ENCODE results near the gene FGFR2.

DNA sequence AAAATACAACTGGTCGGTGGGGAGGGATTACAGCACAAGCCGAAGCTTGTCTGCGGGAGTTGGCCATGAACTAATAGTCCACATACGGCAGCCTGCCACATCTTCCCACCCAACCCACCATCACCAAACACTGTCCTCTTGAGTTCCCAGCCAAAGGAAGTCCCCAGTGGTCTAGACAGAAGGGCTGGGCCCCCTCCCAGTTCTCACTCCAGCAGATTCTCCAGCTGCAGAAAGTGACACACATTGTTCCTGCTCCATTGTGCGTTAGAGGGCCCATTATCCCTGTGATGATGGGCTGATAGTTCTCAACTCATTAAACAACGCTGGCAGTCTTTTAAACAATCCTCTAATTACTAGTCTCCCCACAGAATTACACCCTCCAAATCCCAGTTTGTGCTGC is 148.0 kb downstream of the FGFR2 start:
- no peak for TF ChIP-seq TAF1 (IDR thresholded peaks at IDR 0.05; ENCODE audit: low read depth)
- TF ChIP-seq, protein P1, sequence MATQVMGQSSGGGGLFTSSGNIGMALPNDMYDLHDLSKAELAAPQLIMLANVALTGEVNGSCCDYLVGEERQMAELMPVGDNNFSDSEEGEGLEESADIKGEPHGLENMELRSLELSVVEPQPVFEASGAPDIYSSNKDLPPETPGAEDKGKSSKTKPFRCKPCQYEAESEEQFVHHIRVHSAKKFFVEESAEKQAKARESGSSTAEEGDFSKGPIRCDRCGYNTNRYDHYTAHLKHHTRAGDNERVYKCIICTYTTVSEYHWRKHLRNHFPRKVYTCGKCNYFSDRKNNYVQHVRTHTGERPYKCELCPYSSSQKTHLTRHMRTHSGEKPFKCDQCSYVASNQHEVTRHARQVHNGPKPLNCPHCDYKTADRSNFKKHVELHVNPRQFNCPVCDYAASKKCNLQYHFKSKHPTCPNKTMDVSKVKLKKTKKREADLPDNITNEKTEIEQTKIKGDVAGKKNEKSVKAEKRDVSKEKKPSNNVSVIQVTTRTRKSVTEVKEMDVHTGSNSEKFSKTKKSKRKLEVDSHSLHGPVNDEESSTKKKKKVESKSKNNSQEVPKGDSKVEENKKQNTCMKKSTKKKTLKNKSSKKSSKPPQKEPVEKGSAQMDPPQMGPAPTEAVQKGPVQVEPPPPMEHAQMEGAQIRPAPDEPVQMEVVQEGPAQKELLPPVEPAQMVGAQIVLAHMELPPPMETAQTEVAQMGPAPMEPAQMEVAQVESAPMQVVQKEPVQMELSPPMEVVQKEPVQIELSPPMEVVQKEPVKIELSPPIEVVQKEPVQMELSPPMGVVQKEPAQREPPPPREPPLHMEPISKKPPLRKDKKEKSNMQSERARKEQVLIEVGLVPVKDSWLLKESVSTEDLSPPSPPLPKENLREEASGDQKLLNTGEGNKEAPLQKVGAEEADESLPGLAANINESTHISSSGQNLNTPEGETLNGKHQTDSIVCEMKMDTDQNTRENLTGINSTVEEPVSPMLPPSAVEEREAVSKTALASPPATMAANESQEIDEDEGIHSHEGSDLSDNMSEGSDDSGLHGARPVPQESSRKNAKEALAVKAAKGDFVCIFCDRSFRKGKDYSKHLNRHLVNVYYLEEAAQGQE (IDR thresholded peaks at IDR 0.05; ENCODE audit: low read depth) = no peak
- TF ChIP-seq TEAD4 (IDR thresholded peaks at IDR 0.05) = no peak
- no peak for TF ChIP-seq CEBPB (IDR thresholded peaks at IDR 0.05)
- TF ChIP-seq RAD21 (IDR thresholded peaks at IDR 0.05; ENCODE audit: low read depth) = no peak
- no peak for TF ChIP-seq CREB1 (IDR thresholded peaks at IDR 0.05; ENCODE audit: low read depth)

Data from Ishikawa (cell line).